Mesenchymal stem cell (in vitro differentiated cells and primary cell): ENCODE results near the gene LIN28B.

Experiments
- DNase-seq: peaks from one replicate; pipeline ENCODE4 v3.0.0-alpha.2; 2013
- H2AFZ ChIP-seq: one replicate; pipeline ENCODE4 v1.6.1; 2013; ENCODE audit warnings: low read depth, mild to moderate bottlenecking, control low read depth, inconsistent platforms, low read length, moderate library complexity
- H2AK5ac ChIP-seq: 2 replicates; pipeline ENCODE4 v1.6.1; 2013; ENCODE audit warnings: low read length, moderate library complexity, mild to moderate bottlenecking, inconsistent platforms; ENCODE audit not compliant: severe bottlenecking
- H2BK120ac ChIP-seq: one replicate; pipeline ENCODE4 v1.6.1; 2013; ENCODE audit warnings: low read depth, mild to moderate bottlenecking, inconsistent platforms, low read length, moderate library complexity
- H2BK12ac ChIP-seq, 2 experiments: one replicate each; pipeline ENCODE4 v1.6.1; 2013; ENCODE audit warnings: inconsistent platforms in 2 of 2, low read length in 2 of 2, mild to moderate bottlenecking in 2 of 2, moderate library complexity in 2 of 2, control low read depth in 1 of 2
- H2BK15ac ChIP-seq: one replicate; pipeline ENCODE4 v1.6.1; 2013; ENCODE audit warnings: mild to moderate bottlenecking, low read depth, inconsistent platforms; ENCODE audit not compliant: poor library complexity, severe bottlenecking
- H2BK5ac ChIP-seq: 2 replicates; pipeline ENCODE4 v1.6.1; 2013; ENCODE audit warnings: low read depth, mild to moderate bottlenecking, low read length, control low read depth, inconsistent platforms; ENCODE audit not compliant: poor library complexity, severe bottlenecking
- H3K14ac ChIP-seq, 2 experiments: one replicate each; pipeline ENCODE4 v1.6.1; 2013; ENCODE audit warnings: inconsistent platforms in 2 of 2, low read length in 2 of 2, control low read depth in 1 of 2, mild to moderate bottlenecking in 1 of 2, moderate library complexity in 1 of 2
- H3K18ac ChIP-seq, 2 experiments: one replicate each; pipeline ENCODE4 v1.6.1; 2013; ENCODE audit warnings: inconsistent platforms in 2 of 2, low read length in 2 of 2, control low read depth in 1 of 2, low read depth in 1 of 2, mild to moderate bottlenecking in 1 of 2
- H3K23ac ChIP-seq, 2 experiments: one replicate each; pipeline ENCODE4 v1.6.1; 2013; ENCODE audit warnings: inconsistent platforms in 2 of 2, low read length in 2 of 2, mild to moderate bottlenecking in 2 of 2, moderate library complexity in 2 of 2, control low read depth in 1 of 2
- H3K27ac ChIP-seq: 2 replicates; pipeline ENCODE4 v1.5.1; 2013; ENCODE audit warnings: mild to moderate bottlenecking, moderate library complexity, low read length, control low read depth, inconsistent platforms; ENCODE audit not compliant: poor library complexity, severe bottlenecking
- H3K27me3 ChIP-seq, 2 experiments: 2 replicates each; pipeline versions ENCODE4 v1.6.1 to v1.7.0; 2013; ENCODE audit warnings: low read length in 2 of 2, mild to moderate bottlenecking in 2 of 2, moderate library complexity in 2 of 2, control low read depth in 1 of 2, inconsistent platforms in 1 of 2; ENCODE audit not compliant: control insufficient read depth in 1 of 2, insufficient read depth in 1 of 2
- H3K36me3 ChIP-seq, 2 experiments: 2 replicates each; pipeline versions ENCODE4 v1.6.1 to v1.7.0; 2013; ENCODE audit warnings: low read length in 2 of 2, control low read depth in 1 of 2, inconsistent platforms in 1 of 2, low read depth in 1 of 2, mild to moderate bottlenecking in 1 of 2; ENCODE audit not compliant: insufficient read depth in 2 of 2, control insufficient read depth in 1 of 2
- H3K4ac ChIP-seq, 2 experiments: one replicate each; pipeline ENCODE4 v1.6.1; 2013; ENCODE audit warnings: inconsistent platforms in 2 of 2, low read length in 2 of 2, mild to moderate bottlenecking in 2 of 2, moderate library complexity in 2 of 2, control low read depth in 1 of 2, low read depth in 1 of 2
- H3K4me1 ChIP-seq: 2 replicates; pipeline ENCODE4 v1.6.1; 2013; ENCODE audit warnings: low read depth, low read length, control low read depth; ENCODE audit not compliant: control insufficient read depth, insufficient read depth
- H3K4me2 ChIP-seq: 2 replicates; pipeline ENCODE4 v1.6.1; 2013; ENCODE audit warnings: low read length, mild to moderate bottlenecking, inconsistent platforms; ENCODE audit not compliant: poor library complexity, severe bottlenecking
- H3K4me3 ChIP-seq, 2 experiments: 2 replicates each; pipeline versions ENCODE4 v1.5.1 to v1.7.0; 2013; ENCODE audit warnings: low read length in 2 of 2, mild to moderate bottlenecking in 2 of 2, control low read depth in 1 of 2, low read depth in 1 of 2; ENCODE audit not compliant: insufficient read depth in 1 of 2
- H3K79me1 ChIP-seq: replicated peaks from 2 replicates; pipeline ENCODE4 v1.6.1; 2013; ENCODE audit warnings: mild to moderate bottlenecking, control low read depth, low read length, inconsistent platforms; ENCODE audit not compliant: poor library complexity, severe bottlenecking
- H3K9ac ChIP-seq: 2 replicates; pipeline ENCODE4 v1.7.0; 2013; ENCODE audit warnings: mild to moderate bottlenecking, low read length, moderate library complexity
- H3K9me3 ChIP-seq: 2 replicates; pipeline ENCODE4 v1.7.0; 2013; ENCODE audit warnings: mild to moderate bottlenecking, low read length; ENCODE audit not compliant: control insufficient read depth
- H4K8ac ChIP-seq: one replicate; pipeline ENCODE4 v1.6.1; 2013; ENCODE audit warnings: inconsistent platforms, mild to moderate bottlenecking, low read length, moderate library complexity
- H4K91ac ChIP-seq: one replicate; pipeline ENCODE4 v1.6.1; 2013; ENCODE audit warnings: mild to moderate bottlenecking, low read length, inconsistent platforms
- WGBS: methylation state at CpG from one replicate; pipeline ENCODE4 v1.1.7; 2013; ENCODE audit warnings: mixed read lengths; 5-methylcytosine and 5-hydroxymethylcytosine counted together

The LIN28B gene

GRCh38 chr6:104957301-104958177 lies 632 bp downstream of the LIN28B start:
- Histone ChIP-seq H3K23ac (no peak overlapping the region), H3K4me1 (peaks cover 5% of the 10 kb centered on the region)
- 0% methylated on average over 8 of the region's 21 CpGs for WGBS

GRCh38 chr6:104958178-104959025 lies 1.5 kb downstream of the LIN28B start:
- Histone ChIP-seq H3K18ac (peak overlapping the region in 1 of 2 experiments; percentile 21), H3K9ac (no peak overlapping the region), H3K27ac (peak overlapping the region; percentile 32), H3K4me3 (peak overlapping the region; percentile 44 to 60), H3K36me3 (no peaks in the 10 kb centered on the region), H2AK5ac (no peak overlapping the region), H3K79me1 (no peaks in the 10 kb centered on the region), H2BK15ac (no peak overlapping the region), H2BK12ac (no peak overlapping the region), H3K4me2 (peak overlapping the region; percentile 87), H3K23ac (no peak overlapping the region), H3K9me3 (no peaks in the 10 kb centered on the region), H2AFZ (no peak overlapping the region), H4K91ac (no peak overlapping the region), H2BK5ac (no peak overlapping the region), H3K4ac (peak overlapping the region in 1 of 2 experiments; percentile 37), H3K4me1 (peaks cover 2% of the 10 kb centered on the region), H2BK120ac (no peak overlapping the region), H3K14ac (no peak overlapping the region), H4K8ac (no peak overlapping the region), H3K27me3 (peaks cover 10 to 60% of the 10 kb centered on the region in 2 experiments)
- 0% methylated on average over 5 of the region's 19 CpGs for WGBS
- peak; percentile 75 for DNase-seq

More at GRCh38 chr6:104957301-104958177, 632 bp downstream of the LIN28B start:
- Histone ChIP-seq H3K27me3 (peaks cover 18 to 68% of the 10 kb centered on the region in 2 experiments), H2AK5ac (no peak overlapping the region), H3K27ac (peak overlapping the region; percentile 68), H2BK15ac (no peak overlapping the region), H4K91ac (no peak overlapping the region), H4K8ac (peak overlapping the region; percentile 24), H3K18ac (peak overlapping the region; percentile 40 to 75), H2BK12ac (no peak overlapping the region), H3K4ac (peak overlapping the region; percentile 30 to 61), H2BK5ac (no peak overlapping the region), H3K9me3 (peaks cover 4% of the 10 kb centered on the region), H3K79me1 (no peaks in the 10 kb centered on the region), H3K36me3 (no peaks in the 10 kb centered on the region), H3K9ac (no peak overlapping the region), H3K14ac (no peak overlapping the region), H3K4me3 (peak overlapping the region; percentile 44 to 60), H3K4me2 (peak overlapping the region; percentile 87), H2AFZ (no peak overlapping the region), H2BK120ac (no peak overlapping the region)
- DNase-seq: peak; percentile 55

GRCh38 chr6:104959026-104959858 lies 2.3 kb downstream of the LIN28B start:
- Histone ChIP-seq H3K14ac (no peak overlapping the region), H3K4me1 (no peaks in the 10 kb centered on the region), H2AK5ac (no peak overlapping the region), H4K91ac (no peak overlapping the region), H2BK5ac (no peak overlapping the region), H4K8ac (no peak overlapping the region), H3K79me1 (no peaks in the 10 kb centered on the region), H3K27me3 (peaks cover 4 to 51% of the 10 kb centered on the region in 2 experiments), H3K4ac (no peak overlapping the region), H3K4me3 (no peak overlapping the region), H2BK120ac (no peak overlapping the region), H2AFZ (no peak overlapping the region), H2BK15ac (no peak overlapping the region), H3K9ac (no peak overlapping the region), H3K18ac (no peak overlapping the region), H3K9me3 (no peaks in the 10 kb centered on the region), H3K36me3 (no peaks in the 10 kb centered on the region), H3K4me2 (peak overlapping the region; percentile 39), H2BK12ac (no peak overlapping the region), H3K27ac (no peak overlapping the region), H3K23ac (no peak overlapping the region)
- DNase-seq: no peak
- WGBS: 5% methylated on average over 2 of the region's 3 CpGs
